GM19099 (cell line): Measurements from ENCODE around the gene PTMS.

Experiments
- POLR2A ChIP-seq: IDR thresholded peaks from 3 replicates; pipeline ENCODE4 v1.6.1; 2011; ENCODE audit warnings: low read depth; ENCODE audit not compliant: insufficient read length; ENCODE audit errors: extremely low read depth

The PTMS gene

DNA sequence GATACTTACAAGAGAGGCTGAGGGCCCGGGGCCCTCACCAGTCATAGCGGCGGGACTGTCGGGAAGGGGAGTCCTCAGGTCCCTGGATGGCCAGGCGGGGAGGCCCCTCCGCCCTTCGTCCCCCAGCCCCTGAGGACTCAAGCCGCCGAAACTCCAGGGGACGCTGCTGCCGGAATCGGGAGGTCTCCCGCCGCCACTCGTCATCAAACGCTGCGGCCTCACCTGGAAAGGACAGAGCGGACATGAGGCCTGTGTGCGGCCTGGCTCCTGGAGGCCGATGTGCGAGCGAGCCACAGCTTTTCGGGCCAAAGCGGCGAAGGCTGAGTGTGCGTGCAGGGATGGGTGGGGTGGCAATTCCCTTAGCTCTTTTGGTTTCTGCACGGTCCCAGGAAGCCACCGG is 17.4 kb upstream of the PTMS start:
- no peak for TF ChIP-seq POLR2A

DNA sequence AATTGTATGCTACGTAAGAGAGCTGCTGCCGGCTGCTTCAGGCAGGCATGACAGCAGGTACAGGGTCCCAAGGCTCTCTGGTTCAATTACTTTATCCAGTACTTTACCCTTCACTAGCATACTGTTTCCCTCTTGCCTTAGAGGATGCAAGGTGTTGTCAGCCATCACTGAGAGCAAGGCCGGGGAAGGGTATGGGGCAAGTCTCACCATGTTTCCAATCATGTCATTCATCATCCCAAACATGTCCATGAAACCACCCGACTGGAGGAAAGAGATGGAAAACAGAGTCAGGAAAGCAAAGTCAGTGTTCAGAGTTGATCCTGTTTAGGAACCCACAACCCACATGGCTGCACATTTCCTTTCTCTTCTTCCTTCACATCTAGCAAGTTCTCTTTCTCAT is 15.7 kb upstream of the PTMS start:
- TF ChIP-seq POLR2A = no peak

DNA sequence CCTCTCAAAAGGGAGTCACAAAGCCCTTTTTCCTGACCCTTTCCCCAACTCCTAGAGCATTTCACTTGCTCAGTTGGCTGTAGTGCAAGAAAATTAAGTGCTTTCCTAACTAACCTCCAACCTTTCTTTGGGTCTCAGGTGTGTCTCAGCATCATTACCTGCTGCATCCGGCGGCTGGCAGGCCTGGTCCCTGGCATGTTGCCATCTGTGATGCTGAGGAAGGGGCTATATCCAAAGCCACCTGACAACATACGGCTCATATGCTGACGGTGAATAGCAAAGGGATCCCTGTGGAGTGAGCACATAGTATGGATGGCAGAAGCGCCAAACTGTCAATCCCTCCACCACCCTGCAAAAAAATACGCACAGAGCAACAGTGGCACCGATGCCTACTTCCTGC is 14.4 kb upstream of the PTMS start:
- TF ChIP-seq POLR2A = no peak

DNA sequence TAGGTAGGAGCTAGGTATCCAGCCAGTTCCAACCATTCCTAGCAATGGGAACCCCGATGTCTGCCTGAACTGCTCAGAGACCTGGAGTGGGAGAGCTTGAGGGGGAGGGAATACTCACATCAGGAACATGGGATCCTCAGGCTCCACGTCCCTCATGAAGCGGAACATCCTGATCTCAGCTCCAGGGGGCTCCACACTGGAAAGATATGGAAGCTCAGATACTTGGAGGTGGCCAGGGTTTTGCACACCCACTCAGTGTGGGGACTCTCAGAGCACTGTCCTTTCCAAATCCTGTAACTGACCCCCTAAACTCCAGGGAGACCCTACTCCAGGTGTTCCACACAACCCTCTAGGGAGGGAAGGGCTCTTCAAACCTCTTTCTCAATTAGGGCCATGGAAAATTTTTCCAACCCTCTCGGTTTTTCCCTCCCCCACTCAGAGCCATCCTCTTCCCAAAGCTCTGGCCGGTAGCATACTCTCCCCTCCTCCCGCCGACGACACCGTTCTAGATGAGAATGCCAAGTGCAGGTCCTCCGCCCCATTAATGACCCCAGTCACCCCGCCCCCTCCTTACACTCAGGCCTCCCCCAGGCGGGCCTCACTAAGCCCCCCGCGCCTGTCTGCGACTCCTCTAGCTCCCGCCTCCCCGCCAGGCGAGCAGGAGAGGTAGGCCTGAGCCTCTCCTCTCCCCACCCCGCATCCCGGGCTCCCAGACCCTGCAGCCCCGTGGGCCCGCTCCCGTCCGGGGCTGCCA is 13.8 kb upstream of the PTMS start:
- TF ChIP-seq POLR2A = no peak

DNA sequence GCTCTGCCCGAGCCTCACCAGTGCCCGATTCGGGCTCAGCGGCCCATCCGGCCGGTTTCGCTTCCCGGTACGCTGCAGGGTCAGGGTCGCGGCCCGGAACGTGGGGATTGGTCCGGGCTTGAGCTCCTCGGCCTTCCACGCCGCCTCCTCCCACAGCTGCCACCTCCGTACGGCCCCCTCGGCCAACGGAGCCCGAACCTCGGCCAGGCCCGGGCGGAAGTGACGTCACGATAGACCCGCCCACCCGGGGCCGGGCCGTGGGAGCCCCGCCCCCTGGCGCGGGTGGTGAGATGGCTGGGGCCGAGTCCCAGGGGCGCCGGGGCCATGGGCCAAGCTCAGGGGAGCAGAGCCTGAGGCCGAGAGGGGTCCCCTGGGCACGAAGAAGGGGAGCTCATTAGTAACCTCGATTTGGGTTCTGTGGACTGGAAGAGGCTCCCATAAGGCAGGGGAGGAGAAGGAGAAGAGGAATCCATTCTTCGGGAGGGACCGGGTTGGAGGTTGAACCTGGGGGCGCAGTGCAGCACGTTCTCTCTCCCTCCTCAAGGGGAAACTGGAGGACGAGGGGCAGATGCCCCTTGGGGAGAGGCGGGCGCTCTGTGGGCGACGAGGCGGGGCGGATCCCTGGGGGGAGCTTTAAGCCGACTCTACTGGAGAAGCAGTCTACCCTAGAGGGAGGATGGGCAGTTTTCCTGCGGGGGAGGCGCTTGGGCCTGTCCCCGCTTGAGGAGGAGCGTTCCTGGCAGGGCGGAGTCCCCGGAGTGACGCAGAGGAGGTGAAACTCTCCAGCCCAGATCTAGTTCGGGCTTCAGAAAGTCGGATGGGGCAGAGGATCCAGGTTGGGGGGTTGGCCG is 13.0 kb upstream of the PTMS start, which contains the start of gene MLF2:
MLF2 (minus strand) TSS at position 221 of the 851 bp plus-strand sequence. CDS start 807 bp downstream, outside the sequence.
- TF ChIP-seq POLR2A = peak; percentile 91

DNA sequence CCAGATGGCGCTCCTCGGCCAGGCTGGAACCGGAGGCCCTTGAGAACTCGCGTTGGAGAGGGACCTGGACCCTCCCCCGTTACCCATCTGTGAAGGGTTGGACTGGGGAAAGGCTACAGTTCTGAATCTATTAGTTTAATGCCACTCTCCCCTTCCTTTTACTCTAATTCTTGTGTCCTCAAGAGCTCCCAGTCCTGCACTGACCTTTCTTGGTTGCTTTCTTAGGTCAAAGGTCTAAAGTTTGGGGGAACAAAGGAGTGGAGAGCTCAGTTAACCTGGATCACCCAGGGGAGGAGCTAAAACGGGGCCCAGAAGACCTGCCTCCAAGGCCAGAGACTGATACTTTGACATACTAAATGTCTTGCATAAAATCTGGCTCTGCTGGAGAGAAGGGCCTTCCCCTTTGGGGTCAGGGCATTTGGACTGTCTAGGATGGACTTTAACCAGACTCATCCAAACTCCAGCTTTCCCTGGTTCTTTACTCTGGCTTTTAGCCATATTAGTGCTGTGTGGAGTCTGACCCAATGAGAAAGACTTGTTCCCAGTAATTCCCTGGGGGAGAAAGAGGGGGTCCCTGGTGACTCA is 12.3 kb upstream of the PTMS start:
- no peak for TF ChIP-seq POLR2A

DNA sequence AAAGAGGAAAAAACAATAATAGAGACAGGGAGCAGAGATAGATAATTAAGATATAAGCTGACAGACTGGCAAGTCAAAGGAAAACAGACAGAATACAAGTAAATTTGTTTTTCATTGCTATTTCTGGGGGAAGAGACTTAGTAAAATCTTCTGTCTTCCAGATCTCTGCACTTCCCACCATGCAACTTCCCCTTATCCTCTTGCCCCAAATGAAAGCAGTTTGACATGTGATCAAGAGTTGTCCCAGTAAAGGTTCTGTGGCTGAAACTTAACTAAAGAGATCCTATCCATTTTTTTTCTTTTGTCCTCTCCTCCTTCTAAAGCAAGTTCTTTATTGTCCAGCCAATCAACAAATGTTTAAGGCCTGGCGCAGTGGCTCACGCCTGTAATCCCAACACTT is 11.8 kb upstream of the PTMS start:
- TF ChIP-seq POLR2A = no peak

DNA sequence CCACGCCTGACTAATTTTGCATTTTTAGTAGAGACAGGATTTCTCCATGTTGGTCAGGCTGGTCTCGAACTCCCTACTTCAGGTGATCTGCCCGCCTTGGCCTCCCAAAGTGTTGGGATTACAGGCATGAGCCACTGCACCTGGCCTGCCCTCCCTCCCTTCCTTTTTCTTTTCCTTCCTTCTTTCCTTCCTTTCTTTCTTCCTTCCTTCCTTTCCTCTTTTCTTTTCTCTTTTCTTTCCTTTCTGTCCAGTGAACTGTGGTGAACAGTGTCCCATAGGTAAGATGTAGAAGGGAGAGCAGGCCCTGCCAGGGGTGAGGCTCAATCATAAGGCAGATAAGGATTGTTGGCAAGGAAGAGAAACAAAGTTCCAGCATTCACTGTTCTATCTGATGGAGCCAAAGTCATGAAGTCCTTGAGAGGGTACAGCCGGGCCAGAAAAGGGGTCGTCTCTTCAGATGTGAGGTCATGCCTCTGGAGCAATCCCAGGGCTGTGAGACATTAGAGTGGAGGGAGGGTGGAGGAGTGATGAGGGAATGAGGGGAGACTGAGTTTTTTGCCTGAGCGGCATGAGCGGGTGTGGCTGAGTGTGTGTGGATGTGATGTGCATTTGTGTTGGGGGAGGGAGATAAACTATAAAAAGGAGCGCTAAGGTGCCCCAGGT is 9.0 kb upstream of the PTMS start:
- no peak for TF ChIP-seq POLR2A

DNA sequence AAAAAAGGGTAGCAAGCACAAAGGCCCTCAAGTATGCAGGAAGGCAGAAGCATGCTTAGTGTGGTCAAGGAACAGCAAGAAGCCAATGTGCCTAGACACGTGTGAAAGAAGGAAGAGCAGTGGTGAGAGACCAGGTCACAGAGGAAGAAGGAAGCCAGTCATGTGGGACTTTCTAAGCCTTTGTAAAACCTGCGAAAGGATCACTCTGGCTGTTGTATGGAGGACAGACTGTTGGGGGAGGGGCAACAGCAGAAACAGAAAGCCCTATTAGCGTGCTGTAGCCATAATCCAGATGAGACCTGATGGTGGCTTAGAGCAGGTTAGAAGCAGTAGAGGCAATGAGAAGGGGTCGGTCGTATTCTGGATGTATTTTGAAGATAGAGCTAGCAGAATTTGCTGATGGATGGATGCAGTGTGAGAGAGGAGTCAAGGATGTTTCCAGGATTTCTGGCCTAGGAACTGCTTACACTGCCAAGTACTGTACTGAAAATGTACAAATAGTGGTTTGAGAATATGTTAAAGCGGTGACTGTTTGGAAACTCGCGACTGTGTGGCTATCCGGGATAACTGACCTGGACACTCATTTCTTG is 7.6 kb upstream of the PTMS start:
- TF ChIP-seq POLR2A = no peak

DNA sequence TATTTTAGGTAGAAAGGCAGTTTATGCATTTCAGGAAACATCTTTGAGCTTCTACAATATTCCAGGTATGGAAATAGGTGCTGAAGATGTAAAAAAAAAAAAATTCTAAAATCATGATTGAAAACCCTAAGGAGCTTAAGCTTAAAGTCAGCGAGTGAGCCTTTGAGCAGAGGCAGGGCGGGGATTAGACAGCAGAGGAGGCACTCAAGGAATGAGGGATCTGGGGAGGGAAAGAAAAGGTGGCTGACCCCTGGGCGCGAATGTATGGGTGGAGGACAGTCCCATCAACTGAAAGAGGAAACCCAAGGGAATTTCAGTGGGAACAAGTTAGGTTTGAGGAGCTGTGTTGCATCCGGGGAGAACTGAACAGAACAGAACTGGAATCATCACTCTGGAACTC is 6.4 kb upstream of the PTMS start:
- TF ChIP-seq POLR2A = no peak

DNA sequence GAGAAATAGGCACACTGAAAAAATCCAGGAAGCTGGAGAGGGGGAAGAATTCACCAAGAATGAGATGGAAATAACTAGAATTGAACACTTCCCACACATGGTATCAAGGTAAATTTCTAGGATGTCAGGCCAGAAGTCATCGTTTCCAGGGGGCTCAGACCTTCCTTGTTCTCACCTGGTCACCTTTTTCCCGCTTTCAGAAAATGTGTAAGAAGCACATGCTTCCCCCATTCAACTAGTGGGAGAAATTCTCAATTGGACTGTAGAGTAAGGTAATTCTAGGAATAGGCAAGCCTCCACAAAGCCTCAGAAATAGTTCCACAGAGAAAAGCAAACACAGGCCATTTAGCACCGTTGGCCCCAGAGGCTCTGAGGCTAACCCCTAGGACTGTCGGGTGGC is 2.8 kb upstream of the PTMS start:
- TF ChIP-seq POLR2A = no peak

DNA sequence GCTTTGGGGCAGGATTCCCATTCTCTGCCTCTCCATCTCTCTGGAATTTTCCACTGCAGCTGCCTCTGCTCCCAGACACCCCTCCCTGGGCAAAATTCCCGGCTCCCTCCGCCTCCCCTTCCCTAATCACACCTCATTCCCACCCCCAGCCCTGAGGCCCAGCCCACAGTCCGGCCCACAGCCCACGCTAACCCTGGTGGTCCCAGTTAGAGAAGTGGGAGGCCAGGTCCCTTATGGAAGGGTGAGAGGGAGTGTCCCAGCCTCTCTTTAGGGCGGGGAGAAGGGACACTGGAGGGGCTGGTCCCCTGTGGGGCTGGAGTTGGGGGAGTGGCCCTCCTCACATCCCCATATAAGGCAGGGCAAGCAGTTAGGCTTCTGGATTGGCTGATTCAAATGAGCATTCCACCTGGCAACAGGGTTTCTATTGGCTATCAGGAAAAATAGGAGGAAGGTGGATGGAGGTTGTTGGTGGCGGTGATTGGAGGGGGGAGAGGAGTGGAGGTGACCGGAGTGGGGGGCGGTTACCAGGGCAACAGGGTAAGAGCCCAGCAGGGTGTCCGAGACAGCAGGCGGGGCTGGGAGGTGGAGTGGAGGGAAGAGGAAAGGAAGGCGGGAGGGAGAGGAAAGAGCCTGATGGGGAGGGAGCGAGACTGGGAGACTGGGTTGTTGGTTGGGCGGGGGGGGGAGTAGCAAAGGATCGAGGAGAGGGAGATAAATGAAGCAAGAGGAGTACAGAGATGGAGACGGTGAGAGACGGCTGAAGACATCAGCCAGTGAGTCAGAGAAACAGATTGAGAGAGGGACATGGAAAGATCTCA is 1.9 kb upstream of the PTMS start:
- peak; percentile 40 for TF ChIP-seq POLR2A

DNA sequence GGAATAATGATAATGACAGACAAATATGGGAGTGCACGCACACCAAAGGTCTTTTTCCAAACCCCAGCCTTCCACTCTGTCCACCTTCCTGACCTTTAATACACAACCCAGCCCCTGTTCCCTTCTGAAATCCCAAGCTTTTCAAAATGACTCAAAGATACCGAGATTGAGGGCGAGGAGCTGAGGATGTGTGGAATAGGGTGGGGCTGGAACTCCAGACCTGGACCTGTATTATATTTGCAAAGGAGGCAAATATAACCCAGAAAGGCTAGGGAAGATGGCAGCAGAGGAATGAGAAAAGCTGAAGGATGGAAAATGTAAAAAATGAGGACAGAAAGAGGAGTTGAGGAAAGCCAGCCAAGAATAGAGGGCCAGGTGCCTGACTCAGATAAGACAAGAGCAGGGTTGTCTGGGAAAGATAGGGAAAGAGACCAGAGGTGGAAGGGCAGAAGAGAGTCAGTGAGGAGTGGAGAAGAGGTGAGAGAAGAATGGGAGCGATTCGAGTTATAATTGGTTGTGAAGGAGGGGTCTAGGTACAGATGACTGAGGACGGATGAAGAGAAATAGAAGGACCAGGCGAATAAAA is 1.0 kb upstream of the PTMS start:
- TF ChIP-seq POLR2A = no peak

DNA sequence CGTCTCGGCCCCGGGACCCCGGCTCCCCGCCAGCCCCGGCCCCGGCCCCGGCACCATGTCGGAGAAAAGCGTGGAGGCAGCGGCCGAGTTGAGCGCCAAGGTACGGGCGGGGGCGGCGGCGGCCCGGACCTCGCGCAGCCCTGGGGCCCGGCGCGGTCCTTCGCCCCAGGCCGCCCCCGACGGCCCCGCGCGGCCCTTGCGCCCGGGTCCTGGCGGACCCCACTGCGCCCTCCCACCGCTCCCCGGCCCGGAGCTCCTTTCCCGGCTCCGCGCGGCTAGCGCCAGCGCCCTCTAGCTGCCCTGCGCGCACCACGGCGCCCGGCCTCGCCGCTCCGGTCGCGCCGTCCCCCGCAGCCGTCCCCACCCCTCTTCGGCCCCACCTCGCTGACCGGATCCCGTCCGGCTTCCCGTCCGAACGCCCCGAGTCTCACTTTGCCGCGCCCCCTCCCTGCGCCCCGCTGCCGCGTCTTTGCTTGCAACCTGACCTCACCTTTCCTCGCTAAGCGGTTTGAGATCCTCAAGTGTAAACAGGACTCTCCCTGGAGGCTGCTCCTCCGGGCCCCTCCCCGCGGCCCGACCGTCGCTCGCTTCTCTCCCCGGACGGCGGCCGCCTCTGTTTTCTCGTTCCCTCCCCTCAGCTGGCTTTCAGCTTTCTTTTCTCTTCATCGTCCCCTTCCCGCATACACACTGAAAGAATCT is 637 bp downstream of the PTMS start:
- TF ChIP-seq POLR2A = peak; percentile 48
